ENCODE measurements around the gene ABCC3. TPM values are rescaled to one million over a fixed set of nuclear protein-coding genes. Genes with fewer than 3 reads are reported as not detected.

Gene ABCC3
- total and polyA plus RNA-seq, 2 donors (not counting 3 experiments of a cell fraction or from before 2014, with no cell fraction given), result 1.1 to 2.6 TPM

GRCh38 chr17:50607522-50608175 lies 27.0 kb upstream of the ABCC3 start:
- H3K9me1 ChIP-seq (replicated peaks; ENCODE audit: control insufficient read depth, extremely low read depth, insufficient read depth, low read length), result no peaks in the 10 kb centered on the region
- H3K27ac ChIP-seq (ENCODE audit: insufficient read depth, low read depth, low read length), result no peak overlapping the region
- no peak overlapping the region for H3K4me3 ChIP-seq (replicated peaks in 1 of 3; ENCODE audit: insufficient read depth in 1 of 3, low read depth in 1 of 3, low read length in 3 of 3)
- H3K79me2 ChIP-seq (ENCODE audit: control insufficient read depth, insufficient read depth, low read length), result no peaks in the 10 kb centered on the region
- DNase-seq (ENCODE audit: low read depth, low spot score), result no peak
- no peak overlapping the region for H2AFZ ChIP-seq (ENCODE audit: low read depth, low read length)
- peaks cover 2 to 3% of the 10 kb centered on the region in 2 experiments for H3K27me3 ChIP-seq (ENCODE audit: control insufficient read depth in 2 of 2, insufficient read depth in 2 of 2, low read length in 2 of 2)
- intact Hi-C loops (cut with micrococcal nuclease), result no loop called here
- BruUV-seq (replicated peaks), result no TSS peak
- H3K9ac ChIP-seq (replicated peaks; ENCODE audit: extremely low read depth, insufficient read depth, low read length), result no peak overlapping the region
- no peak overlapping the region for H3K4me2 ChIP-seq (ENCODE audit: insufficient read depth, low read length)
- CTCF ChIA-PET, result no interaction called here
- H3K9me3 ChIP-seq (replicated peaks; ENCODE audit: control insufficient read depth, insufficient read depth, low read length), result no peaks in the 10 kb centered on the region
- H4K20me1 ChIP-seq (replicated peaks; ENCODE audit: control insufficient read depth, extremely low read depth, insufficient read depth, low read length), result no peaks in the 10 kb centered on the region
- peaks cover 13% of the 10 kb centered on the region for H3K4me1 ChIP-seq (ENCODE audit: control insufficient read depth, extremely low read depth, insufficient read depth, low read length)
- TF ChIP-seq POLR2A (IDR thresholded peaks at IDR 0.05; ENCODE audit: low read depth, low read length) (no peak), CTCF (IDR thresholded peaks at IDR 0.05; ENCODE audit: extremely low read depth in 1 of 2, insufficient read depth in 1 of 2, low read depth in 1 of 2, low read length in 2 of 2) (no peak)
- POLR2A ChIA-PET, result no interaction called here
- H3K36me3 ChIP-seq (ENCODE audit: control insufficient read depth in 2 of 2, extremely low read depth in 1 of 2, insufficient read depth in 2 of 2, low read length in 2 of 2), result no peaks in the 10 kb centered on the region
- FAIRE-seq, result no peak
- dilution Hi-C loops (cut with MboI; ENCODE audit: extremely low pct_ligation_motif_present, low sequenced_read_pairs), result no loop called here

GRCh38 chr17:50608700-50609379 lies 25.8 kb upstream of the ABCC3 start:
- Histone ChIP-seq H4K20me1 (replicated peaks; ENCODE audit: control insufficient read depth, extremely low read depth, insufficient read depth, low read length) (no peaks in the 10 kb centered on the region), H3K27me3 (ENCODE audit: control insufficient read depth in 2 of 2, insufficient read depth in 2 of 2, low read length in 2 of 2) (peaks cover 2 to 3% of the 10 kb centered on the region in 2 experiments), H3K4me3 (replicated peaks in 1 of 3; ENCODE audit: insufficient read depth in 1 of 3, low read depth in 1 of 3, low read length in 3 of 3) (no peak overlapping the region), H3K4me2 (ENCODE audit: insufficient read depth, low read length) (no peak overlapping the region), H3K27ac (ENCODE audit: insufficient read depth, low read depth, low read length) (no peak overlapping the region), H3K36me3 (ENCODE audit: control insufficient read depth in 2 of 2, extremely low read depth in 1 of 2, insufficient read depth in 2 of 2, low read length in 2 of 2) (no peaks in the 10 kb centered on the region), H3K4me1 (ENCODE audit: control insufficient read depth, extremely low read depth, insufficient read depth, low read length) (peaks cover 13% of the 10 kb centered on the region), H2AFZ (ENCODE audit: low read depth, low read length) (no peak overlapping the region), H3K9me3 (replicated peaks; ENCODE audit: control insufficient read depth, insufficient read depth, low read length) (no peaks in the 10 kb centered on the region), H3K9ac (replicated peaks; ENCODE audit: extremely low read depth, insufficient read depth, low read length) (no peak overlapping the region), H3K9me1 (replicated peaks; ENCODE audit: control insufficient read depth, extremely low read depth, insufficient read depth, low read length) (no peaks in the 10 kb centered on the region), H3K79me2 (ENCODE audit: control insufficient read depth, insufficient read depth, low read length) (no peaks in the 10 kb centered on the region)
- POLR2A ChIA-PET, result no interaction called here
- intact Hi-C loops (cut with micrococcal nuclease), result no loop called here
- no peak for FAIRE-seq
- DNase-seq (ENCODE audit: low read depth, low spot score), result no peak
- dilution Hi-C loops (cut with MboI; ENCODE audit: extremely low pct_ligation_motif_present, low sequenced_read_pairs), result no loop called here
- CTCF ChIA-PET, result interaction anchor here (1.2 to 1.4 kb wide), 2 partner anchors 10 to 17 kb away, joined by 3 to 5 read pairs; no protein-coding TSS in a partner anchor
- BruUV-seq (replicated peaks), result no TSS peak
- no peak for TF ChIP-seq MAX (IDR thresholded peaks at IDR 0.05; ENCODE audit: insufficient read depth, insufficient read length)

Measured in endothelial cell of umbilical vein (primary cell).